GM12874 (cell line): ENCODE data around the gene CACNA1H.

ENCODE experiments used
- TF ChIP-seq, protein P1 (sequence below): IDR thresholded peaks from 2 replicates; pipeline ENCODE4 v1.5.1; 2011; ENCODE audit warnings: low read depth, mild to moderate bottlenecking, control low read depth, low read length, moderate library complexity; ENCODE audit not compliant: insufficient read depth

The CACNA1H gene

DNA sequence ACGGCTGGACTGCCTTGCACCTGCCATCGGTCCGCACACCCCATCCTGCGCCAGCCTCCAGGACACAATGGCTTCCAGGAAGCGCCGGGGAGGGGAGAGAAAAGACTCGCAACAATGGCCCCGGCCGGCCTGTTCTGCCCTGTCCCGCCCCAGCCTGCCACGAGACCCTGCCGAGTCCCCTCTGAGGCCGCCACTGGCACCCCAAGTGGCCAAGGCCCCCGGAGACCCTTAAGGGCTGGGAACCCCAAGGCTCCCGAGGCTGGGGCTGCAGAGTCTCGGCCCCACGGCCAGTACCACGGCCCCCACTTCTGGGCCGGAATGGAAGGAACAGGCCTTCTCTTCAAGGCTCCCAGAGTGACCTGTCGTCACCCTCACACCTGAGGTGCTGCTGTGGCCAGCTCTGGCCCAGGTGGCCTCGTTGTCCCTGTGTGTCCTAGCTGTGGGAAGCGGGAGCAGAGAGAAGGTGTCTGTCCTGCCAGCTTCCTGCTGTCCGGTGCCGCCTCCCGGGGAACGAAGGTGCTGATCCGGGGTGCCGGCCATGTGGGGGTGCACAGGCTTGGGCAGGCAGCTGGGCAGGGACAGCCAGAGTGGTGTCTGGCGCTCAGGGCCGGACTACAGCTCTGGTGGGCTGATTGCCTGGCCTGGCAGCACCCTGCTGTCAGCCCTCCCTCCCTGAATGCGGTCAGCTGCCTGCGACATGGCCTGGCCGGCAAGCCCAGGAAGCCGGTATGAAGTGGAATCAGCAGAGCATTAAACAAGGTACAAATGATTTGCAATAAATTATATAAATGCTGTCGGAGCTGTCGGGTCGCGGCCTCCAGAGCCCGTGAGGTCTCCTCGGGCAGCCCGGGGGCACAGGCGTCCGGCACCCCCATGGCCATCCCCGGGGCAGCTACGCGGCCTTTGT, 8.2 kb upstream of the CACNA1H start:
- TF ChIP-seq, protein P1, sequence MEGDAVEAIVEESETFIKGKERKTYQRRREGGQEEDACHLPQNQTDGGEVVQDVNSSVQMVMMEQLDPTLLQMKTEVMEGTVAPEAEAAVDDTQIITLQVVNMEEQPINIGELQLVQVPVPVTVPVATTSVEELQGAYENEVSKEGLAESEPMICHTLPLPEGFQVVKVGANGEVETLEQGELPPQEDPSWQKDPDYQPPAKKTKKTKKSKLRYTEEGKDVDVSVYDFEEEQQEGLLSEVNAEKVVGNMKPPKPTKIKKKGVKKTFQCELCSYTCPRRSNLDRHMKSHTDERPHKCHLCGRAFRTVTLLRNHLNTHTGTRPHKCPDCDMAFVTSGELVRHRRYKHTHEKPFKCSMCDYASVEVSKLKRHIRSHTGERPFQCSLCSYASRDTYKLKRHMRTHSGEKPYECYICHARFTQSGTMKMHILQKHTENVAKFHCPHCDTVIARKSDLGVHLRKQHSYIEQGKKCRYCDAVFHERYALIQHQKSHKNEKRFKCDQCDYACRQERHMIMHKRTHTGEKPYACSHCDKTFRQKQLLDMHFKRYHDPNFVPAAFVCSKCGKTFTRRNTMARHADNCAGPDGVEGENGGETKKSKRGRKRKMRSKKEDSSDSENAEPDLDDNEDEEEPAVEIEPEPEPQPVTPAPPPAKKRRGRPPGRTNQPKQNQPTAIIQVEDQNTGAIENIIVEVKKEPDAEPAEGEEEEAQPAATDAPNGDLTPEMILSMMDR = no peak

DNA sequence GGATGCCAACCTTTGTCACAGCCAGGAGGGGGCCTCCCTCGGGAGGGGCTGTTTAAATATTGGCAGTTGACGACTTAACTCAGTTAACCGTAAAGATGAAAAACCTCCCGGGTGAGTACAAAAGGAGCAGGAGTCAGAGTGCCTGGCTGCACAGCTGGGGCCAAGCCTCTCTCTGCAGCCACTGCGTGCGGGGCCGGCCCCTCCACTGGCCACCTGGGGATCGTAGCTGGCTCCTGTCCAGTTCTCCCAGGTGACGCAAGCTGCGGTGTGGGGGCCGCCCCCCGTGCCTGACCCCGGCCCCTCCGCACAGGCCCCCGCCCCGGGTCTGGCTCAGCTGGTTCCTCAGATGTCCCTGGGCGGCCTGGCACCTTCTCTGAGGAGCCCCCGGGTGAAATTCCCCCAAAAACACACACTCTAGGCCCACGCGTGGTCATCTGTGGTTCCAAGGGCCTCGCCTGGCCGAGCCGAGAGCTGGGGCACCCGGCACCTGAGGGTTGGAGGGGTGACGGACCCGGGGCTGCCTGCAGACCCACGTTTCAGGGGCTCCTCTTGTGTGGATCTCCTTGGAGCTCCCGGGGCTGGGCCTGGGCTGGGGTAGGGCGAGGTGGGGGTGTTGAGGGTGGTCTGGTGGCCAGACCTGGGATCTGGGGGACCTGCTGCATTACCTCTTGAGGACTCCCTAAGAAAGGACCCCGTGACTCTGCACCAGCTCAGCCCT, 7.4 kb upstream of the CACNA1H start:
- TF ChIP-seq, protein P1 = no peak

DNA sequence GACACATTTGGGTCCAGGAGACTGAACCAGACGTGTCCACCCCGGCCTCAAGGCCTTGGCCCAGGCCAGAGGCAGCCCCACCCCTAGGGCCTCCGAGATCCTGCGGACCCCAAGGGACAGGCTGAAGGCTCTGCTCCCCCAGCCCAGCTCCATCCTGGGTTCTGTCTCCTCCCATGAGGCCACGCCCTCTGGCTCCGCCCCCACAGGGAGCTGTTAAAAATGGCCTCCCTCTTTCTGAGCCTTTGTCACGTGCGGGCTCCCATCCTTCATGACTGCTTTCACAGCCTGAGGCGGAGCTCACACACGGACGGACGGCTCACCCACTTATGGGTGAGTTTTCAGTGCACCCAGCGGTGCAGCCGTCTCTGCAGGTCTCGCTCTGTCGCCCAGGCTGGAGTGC, 6.5 kb upstream of the CACNA1H start:
- TF ChIP-seq, protein P1 = no peak

DNA sequence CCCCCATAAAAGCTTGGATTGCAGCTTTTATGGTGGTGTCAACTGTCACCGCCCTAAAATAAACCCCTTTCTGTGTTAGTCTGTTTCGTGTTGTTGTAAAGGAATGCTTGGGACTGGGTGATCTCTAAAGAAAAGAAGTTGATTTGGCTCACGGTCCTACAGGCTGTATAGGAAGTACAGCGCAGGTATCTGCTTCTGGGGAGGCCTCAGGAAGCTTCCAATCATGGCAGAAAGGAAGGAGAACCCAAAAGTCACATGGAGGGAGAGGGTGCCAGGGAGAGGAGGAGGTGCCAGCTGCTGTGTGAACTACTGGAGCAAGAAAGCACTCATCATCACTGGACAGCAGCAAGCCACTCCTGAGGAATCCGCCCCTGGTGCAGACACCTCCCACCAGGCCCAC, 5.9 kb upstream of the CACNA1H start:
- TF ChIP-seq, protein P1 = no peak

DNA sequence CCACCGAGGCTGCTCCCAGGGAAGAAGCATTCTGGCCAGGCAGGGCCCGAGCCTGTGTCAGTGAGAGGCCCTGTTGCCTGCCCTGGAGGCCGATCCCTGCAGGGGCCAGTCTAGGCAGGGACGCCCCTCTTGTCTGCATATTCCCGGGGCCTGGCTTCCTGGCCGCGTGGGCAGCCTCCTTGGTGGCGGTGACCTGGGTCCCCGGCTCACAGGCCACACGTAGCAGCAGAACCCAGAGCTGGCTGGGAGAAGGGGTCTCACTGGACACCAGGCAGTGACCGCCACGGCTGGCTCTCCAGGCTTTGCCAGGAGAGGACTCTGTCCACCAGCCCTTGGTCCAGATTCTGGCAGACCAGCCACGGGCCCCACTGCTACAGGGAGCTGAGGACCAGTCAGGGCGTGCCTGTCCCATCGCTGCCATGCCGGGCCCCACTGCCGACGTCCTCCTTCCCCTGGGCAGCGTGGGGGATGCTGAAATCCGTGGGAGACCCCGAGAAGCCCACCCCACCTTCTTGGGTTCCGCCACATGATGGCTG, 3.7 kb upstream of the CACNA1H start:
- TF ChIP-seq, protein P1 = no peak

DNA sequence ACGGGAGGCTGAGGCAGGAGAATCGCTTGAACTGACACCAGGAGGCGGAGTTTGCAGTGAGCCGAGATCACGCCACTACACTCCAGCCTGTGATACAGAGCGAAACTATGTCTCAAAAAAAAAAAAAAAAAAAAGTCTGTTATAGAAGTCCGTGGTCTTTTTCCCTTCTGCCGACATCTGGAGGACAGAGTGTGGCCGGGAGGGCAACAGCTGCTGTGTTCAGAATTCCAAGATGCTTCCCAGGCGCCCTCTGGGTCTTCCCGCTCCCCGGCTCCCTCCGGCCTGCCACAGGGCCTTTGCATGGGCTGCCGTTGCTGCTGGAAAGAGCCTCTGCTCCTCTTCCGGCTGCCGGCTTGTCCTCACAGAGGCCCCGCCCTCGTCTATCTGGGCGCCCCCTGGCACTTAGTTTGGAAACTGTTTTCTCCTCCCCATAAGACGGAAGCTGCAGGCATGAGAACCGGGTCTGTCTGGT, 2.4 kb upstream of the CACNA1H start:
- TF ChIP-seq, protein P1 = no peak
